Esophagus squamous epithelium (tissue), 4 donors: ENCODE data around the gene LENG9.

Experiments
- CTCF ChIP-seq, 6 experiments: fragments of 450-650 bp in 4 of 6; fragments of 200-600 bp in 2 of 6; sonication (generic) in 2 of 6; IDR thresholded peaks; one replicate each; pipeline ENCODE4 v1.5.1; 2016 to 2019; ENCODE audit warnings: antibody characterized with exemption in 6 of 6, mild to moderate bottlenecking in 4 of 6, moderate library complexity in 4 of 6
- POLR2A ChIP-seq, 4 donors: fragments of 450-650 bp; IDR thresholded peaks; one replicate each; pipeline ENCODE4 v1.6.1; 2017; ENCODE audit warnings: antibody characterized with exemption in 4 of 4, mild to moderate bottlenecking in 4 of 4, moderate library complexity in 3 of 4

GRCh38 chr19:54451997-54452396 is 11.6 kb downstream of the LENG9 start:
- TF ChIP-seq POLR2A (IDR thresholded peaks at IDR 0.05), result no peak
- TF ChIP-seq CTCF (IDR thresholded peaks at IDR 0.05), result no peak
